Panc1 (cell line): ENCODE data around the gene TMED6.

Source experiments
- CTCF ChIP-seq: fragments of 450-650 bp; IDR thresholded peaks from 2 replicates; pipeline ENCODE4 v1.5.1; 2017; ENCODE audit warnings: mild to moderate bottlenecking
- POLR2AphosphoS5 ChIP-seq: IDR thresholded peaks from 2 replicates; pipeline ENCODE4 v1.6.1; 2012; ENCODE audit warnings: mild to moderate bottlenecking, low read depth, low read length, moderate library complexity
- REST ChIP-seq, 2 experiments: IDR thresholded peaks; 2 replicates each; pipeline ENCODE4 v1.6.1; 2011 to 2012; ENCODE audit warnings: low read depth in 2 of 2, control low read depth in 1 of 2, low read length in 1 of 2, mild to moderate bottlenecking in 1 of 2, moderate library complexity in 1 of 2; ENCODE audit not compliant: insufficient read depth in 1 of 2
- TCF7L2 ChIP-seq: IDR thresholded peaks from 2 replicates; pipeline ENCODE4 v1.6.1; 2011; ENCODE audit warnings: mild to moderate bottlenecking, low read depth, low read length, inconsistent platforms

- no peak for TF ChIP-seq CTCF
- no peak for TF ChIP-seq REST (IDR thresholded peaks at IDR 0.05; ENCODE audit: insufficient read depth in 1 of 2, low read depth in 2 of 2, low read length in 1 of 2)
- TF ChIP-seq TCF7L2: no peak
- no peak for TF ChIP-seq POLR2AphosphoS5
Observed at GRCh38 chr16:69350536-69351133, 951 bp downstream of the TMED6 start.
